IMR-90 (cell line): ENCODE data around the gene PARD3. TPM values are rescaled to one million over a fixed set of nuclear protein-coding genes. Genes with fewer than 3 reads are reported as not detected.

ENCODE experiments used
- ATAC-seq: fragments of 200-7000 bp; cut with Tn5 transposase; 2 replicates; pipeline ENCODE4 v1.9.1; 2020; ENCODE audit warnings: low read depth, mild to moderate bottlenecking, moderate library complexity
- BruUV-seq: library from RNA; stranded (reverse); fragments of 400-500 nt; replicated peaks from 2 replicates; lab custom pipeline; 2021; lab: Mats Ljungman, UMichigan
- CTCF ChIA-PET: fragments of 300-600 bp; formaldehyde crosslinking; extraction: SDS; loops from one replicate; lab custom pipeline; 2021; ENCODE audit warnings: antibody characterized with exemption; lab: Yijun Ruan, JAX
- POLR2A ChIA-PET: fragments of 300-600 bp; sonication (Branson Sonifier 250); formaldehyde crosslinking; loops from one replicate; lab custom pipeline; 2022; ENCODE audit warnings: antibody characterized with exemption; ENCODE audit not compliant: unreplicated experiment; lab: Charles Lee
- DNase-seq: peaks from one replicate; pipeline ENCODE4 v3.0.0; 2013
- H2AFZ ChIP-seq: replicated peaks from 2 replicates; pipeline ENCODE3; 2013; ENCODE audit warnings: low read length, mild to moderate bottlenecking; ENCODE audit not compliant: poor library complexity
- H2AK5ac ChIP-seq: 2 replicates; pipeline ENCODE4 v1.6.1; 2013; ENCODE audit warnings: low read depth, low read length, inconsistent platforms
- H2AK9ac ChIP-seq: replicated peaks from 2 replicates; pipeline ENCODE3; 2013; ENCODE audit warnings: mild to moderate bottlenecking, low read depth, low read length, moderate library complexity; ENCODE audit not compliant: poor library complexity
- H2BK120ac ChIP-seq: 2 replicates; pipeline ENCODE4 v1.6.1; 2013; ENCODE audit warnings: low read depth, low read length, inconsistent platforms
- H2BK15ac ChIP-seq: 3 replicates; pipeline ENCODE4 v1.6.1; 2013; ENCODE audit warnings: low read depth, low read length, inconsistent platforms
- H2BK20ac ChIP-seq: 2 replicates; pipeline ENCODE4 v1.6.1; 2013; ENCODE audit warnings: low read depth, mild to moderate bottlenecking, inconsistent platforms, low read length, moderate library complexity
- H2BK5ac ChIP-seq: 2 replicates; pipeline ENCODE4 v1.6.1; 2013; ENCODE audit warnings: mild to moderate bottlenecking, low read depth, low read length, inconsistent platforms; ENCODE audit not compliant: poor library complexity, severe bottlenecking
- H3K14ac ChIP-seq: replicated peaks from 2 replicates; pipeline ENCODE4 v1.6.1; 2013; ENCODE audit warnings: low read depth, low read length, inconsistent platforms
- H3K18ac ChIP-seq: 2 replicates; pipeline ENCODE4 v1.6.1; 2013; ENCODE audit warnings: low read depth, low read length, control low read depth
- H3K23ac ChIP-seq: 2 replicates; pipeline ENCODE4 v1.6.1; 2013; ENCODE audit warnings: low read depth, low read length, inconsistent platforms
- H3K27ac ChIP-seq: 2 replicates; pipeline ENCODE4 v1.5.1; 2013; ENCODE audit warnings: mild to moderate bottlenecking, control low read depth, low read length; ENCODE audit not compliant: insufficient read depth
- H3K27me3 ChIP-seq: 2 replicates; pipeline ENCODE4 v1.6.1; 2013; ENCODE audit warnings: low read length; ENCODE audit not compliant: control insufficient read depth, insufficient read depth
- H3K36me3 ChIP-seq: 2 replicates; pipeline ENCODE4 v1.6.1; 2013; ENCODE audit warnings: low read length, mixed read lengths; ENCODE audit not compliant: control insufficient read depth, insufficient read depth
- H3K4ac ChIP-seq: 2 replicates; pipeline ENCODE4 v1.6.1; 2013; ENCODE audit warnings: low read depth, low read length, inconsistent platforms
- H3K4me1 ChIP-seq: 2 replicates; pipeline ENCODE4 v1.6.1; 2013; ENCODE audit warnings: low read length, mixed read lengths; ENCODE audit not compliant: control insufficient read depth, insufficient read depth
- H3K4me2 ChIP-seq: 2 replicates; pipeline ENCODE4 v1.6.1; 2013; ENCODE audit warnings: low read depth, mild to moderate bottlenecking, control low read depth, low read length, moderate library complexity
- H3K4me3 ChIP-seq: 2 replicates; pipeline ENCODE4 v1.5.1; 2013; ENCODE audit warnings: low read depth, mild to moderate bottlenecking, control low read depth, low read length, moderate library complexity; ENCODE audit not compliant: insufficient read depth
- H3K56ac ChIP-seq: 2 replicates; pipeline ENCODE4 v1.6.1; 2013; ENCODE audit warnings: low read length, inconsistent platforms; ENCODE audit not compliant: insufficient read depth; ENCODE audit errors: extremely low read depth
- H3K79me1 ChIP-seq, 2 experiments: 2 replicates each; pipeline ENCODE4 v1.6.1; 2013; ENCODE audit warnings: low read length in 2 of 2, inconsistent platforms in 1 of 2, low read depth in 1 of 2
- H3K9ac ChIP-seq: 2 replicates; pipeline ENCODE4 v1.6.1; 2013; ENCODE audit warnings: low read depth, low read length, control low read depth
- H3K9me1 ChIP-seq: 2 replicates; pipeline ENCODE4 v1.6.1; 2013; ENCODE audit warnings: low read length, inconsistent platforms; ENCODE audit not compliant: insufficient read depth
- H3K9me3 ChIP-seq: 2 replicates; pipeline ENCODE4 v1.6.1; 2013; ENCODE audit warnings: low read length; ENCODE audit not compliant: control insufficient read depth, insufficient read depth
- H4K20me1 ChIP-seq: 2 replicates; pipeline ENCODE4 v1.6.1; 2013; ENCODE audit warnings: low read length, inconsistent platforms; ENCODE audit not compliant: insufficient read depth
- H4K5ac ChIP-seq: 2 replicates; pipeline ENCODE4 v1.6.1; 2013; ENCODE audit warnings: mild to moderate bottlenecking, low read depth, low read length, control low read depth
- H4K8ac ChIP-seq, 2 experiments: 2 replicates each; pipeline ENCODE4 v1.6.1; 2013; ENCODE audit warnings: low read depth in 2 of 2, low read length in 2 of 2, control low read depth in 1 of 2, inconsistent platforms in 1 of 2
- H4K91ac ChIP-seq: 2 replicates; pipeline ENCODE4 v1.6.1; 2013; ENCODE audit warnings: low read depth, low read length, inconsistent platforms; ENCODE audit not compliant: insufficient read depth
- BHLHE40 ChIP-seq: fragments of 150-350 bp; IDR thresholded peaks from 2 replicates; pipeline ENCODE4 v1.6.1; 2016; ENCODE audit warnings: mild to moderate bottlenecking, low read depth, low read length
- CEBPB ChIP-seq: IDR thresholded peaks from 2 replicates; pipeline ENCODE4 v1.6.1; 2012; ENCODE audit warnings: low read depth, low read length, improper control_type of control experiment
- ELK1 ChIP-seq: fragments of 150-350 bp; IDR thresholded peaks from 2 replicates; pipeline ENCODE4 v1.6.1; 2016; ENCODE audit warnings: low read depth, mild to moderate bottlenecking, low read length, moderate library complexity, borderline replicate concordance
- MAFK ChIP-seq: IDR thresholded peaks from 2 replicates; pipeline ENCODE4 v1.6.1; 2012; ENCODE audit warnings: low read depth, low read length, improper control_type of control experiment
- RCOR1 ChIP-seq: IDR thresholded peaks from 2 replicates; pipeline ENCODE4 v1.6.1; 2012; ENCODE audit warnings: mild to moderate bottlenecking, low read length, improper control_type of control experiment; ENCODE audit not compliant: insufficient replicate concordance
- RFX5 ChIP-seq: IDR thresholded peaks from 2 replicates; pipeline ENCODE4 v1.8.0; 2012; ENCODE audit warnings: low read depth, mild to moderate bottlenecking, low read length, moderate library complexity
- SMC3 ChIP-seq: fragments of 150-350 bp; IDR thresholded peaks from 2 replicates; pipeline ENCODE4 v1.6.1; 2016; ENCODE audit warnings: low read depth, mild to moderate bottlenecking, antibody characterized with exemption, low read length, moderate library complexity
- USF2 ChIP-seq: fragments of 150-350 bp; IDR thresholded peaks from 2 replicates; pipeline ENCODE4 v1.6.1; 2017; ENCODE audit warnings: mild to moderate bottlenecking, antibody characterized with exemption, low read length, low read depth
- WGBS, 2 experiments: methylation state at CpG; one replicate each; pipeline versions ENCODE4 v1.1.5 to v1.1.7; 2013; ENCODE audit warnings: missing lambda C conversion rate in 2 of 2; ENCODE audit not compliant: insufficient read length in 1 of 2; ENCODE audit errors: extremely low coverage in 2 of 2; 5-methylcytosine and 5-hydroxymethylcytosine counted together
- dilution Hi-C: fragments of 300-500 bp; cut with HindIII; formaldehyde crosslinking; loops from one replicate; pipeline ENCODE4 v1.14.3; 2018; ENCODE audit warnings: low sequenced_read_pairs; ENCODE audit not compliant: unreplicated experiment
- in situ Hi-C: fragments of 300-500 bp; cut with MboI; formaldehyde crosslinking; loops from 3 replicates; pipeline ENCODE4 v1.14.3; 2019; ENCODE audit warnings: low sequenced_read_pairs, inconsistent platforms, mixed read lengths
- intact Hi-C: fragments of 100-400 bp; cut with micrococcal nuclease; formaldehyde crosslinking; loops from 2 replicates; pipeline ENCODE4 v1.10.0; 2022
- polyA plus RNA-seq, 3 experiments: library from polyadenylated mRNA; depleted of rRNA; stranded (reverse); fragments of >200 nt; gene quantifications; 2 replicates each; pipeline ENCODE4 v1.2.3, GENCODE V29; 2012; ENCODE audit warnings: low replicate concordance in 1 of 3
- total RNA-seq: library from RNA; depleted of rRNA; stranded (reverse); fragments of >200 nt; gene quantifications from 2 replicates; pipeline ENCODE4 v1.2.3, GENCODE V29; 2012

PARD3 gene
- total and polyA plus RNA-seq, 2 of the 4 experiments (the other 2 are of a cell fraction): 14.6 to 37.5 TPM

GRCh38 chr10:34251177-34251576 is 563.9 kb downstream of the PARD3 start:
- WGBS, 2 experiments: no CpG with 5 or more reads among the region's 4 CpGs
- intact Hi-C loops: no loop called here
- H3K9me3 ChIP-seq: no peaks in the 10 kb centered on the region

More at GRCh38 chr10:34251177-34251576, 563.9 kb downstream of the PARD3 start:
- Histone ChIP-seq H2AFZ (no peak overlapping the region), H3K23ac (no peak overlapping the region), H3K14ac (no peak overlapping the region), H2AK9ac (no peak overlapping the region), H3K4ac (no peak overlapping the region), H4K91ac (no peak overlapping the region), H3K9me1 (0 out of 2 replicates have a peak, but pooled peaks cover 3% of the 10 kb centered on the region), H3K18ac (no peak overlapping the region), H2AK5ac (no peak overlapping the region), H3K36me3 (no peaks in the 10 kb centered on the region), H3K79me1 (no peaks in the 10 kb centered on the region), H2BK20ac (no peak overlapping the region), H2BK15ac (no peak overlapping the region), H4K8ac (no peak overlapping the region), H3K27me3 (no peaks in the 10 kb centered on the region), H4K20me1 (no peaks in the 10 kb centered on the region), H3K56ac (no peak overlapping the region), H3K9ac (no peak overlapping the region), H3K4me3 (no peak overlapping the region), H2BK120ac (no peak overlapping the region), H3K4me1 (no peaks in the 10 kb centered on the region), H4K5ac (no peak overlapping the region), H3K27ac (no peak overlapping the region), H2BK5ac (no peak overlapping the region), H3K4me2 (no peak overlapping the region)
- TF ChIP-seq MAFK (no peak), BHLHE40 (no peak), ELK1 (no peak), USF2 (no peak), RCOR1 (no peak), SMC3 (no peak), CEBPB (no peak), RFX5 (no peak)
- DNase-seq: no peak
- ChIA-PET CTCF (interaction anchor here (0.7 kb wide), 1 partner anchor 14 kb away, joined by 3 read pairs; no protein-coding TSS in a partner anchor), POLR2A (no interaction called here)
- in situ Hi-C loops (no loop called here), dilution Hi-C loops (no loop called here)
- ATAC-seq: no peak
- no TSS peak for BruUV-seq
